SU-DHL-6 (cell line): Measurements from ENCODE around the gene SOBP.

Experiments used
- EZH2phosphoT487 ChIP-seq: fragments of 200-600 bp; sonication (generic), shearing (Covaris generic); conservative IDR thresholded peaks from 2 replicates; pipeline ENCODE4 v1.6.1; 2018; ENCODE audit warnings: mild to moderate bottlenecking, antibody characterized with exemption, low read length, moderate library complexity, mixed read lengths
- TF ChIP-seq, protein P1 (sequence below): fragments of 200-600 bp; sonication (generic); IDR thresholded peaks from one replicate; pipeline ENCODE4 v1.5.1; 2017; ENCODE audit warnings: antibody characterized with exemption, mild to moderate bottlenecking, low read length, moderate library complexity; ENCODE audit not compliant: insufficient read depth, poor library complexity, severe bottlenecking

DNA sequence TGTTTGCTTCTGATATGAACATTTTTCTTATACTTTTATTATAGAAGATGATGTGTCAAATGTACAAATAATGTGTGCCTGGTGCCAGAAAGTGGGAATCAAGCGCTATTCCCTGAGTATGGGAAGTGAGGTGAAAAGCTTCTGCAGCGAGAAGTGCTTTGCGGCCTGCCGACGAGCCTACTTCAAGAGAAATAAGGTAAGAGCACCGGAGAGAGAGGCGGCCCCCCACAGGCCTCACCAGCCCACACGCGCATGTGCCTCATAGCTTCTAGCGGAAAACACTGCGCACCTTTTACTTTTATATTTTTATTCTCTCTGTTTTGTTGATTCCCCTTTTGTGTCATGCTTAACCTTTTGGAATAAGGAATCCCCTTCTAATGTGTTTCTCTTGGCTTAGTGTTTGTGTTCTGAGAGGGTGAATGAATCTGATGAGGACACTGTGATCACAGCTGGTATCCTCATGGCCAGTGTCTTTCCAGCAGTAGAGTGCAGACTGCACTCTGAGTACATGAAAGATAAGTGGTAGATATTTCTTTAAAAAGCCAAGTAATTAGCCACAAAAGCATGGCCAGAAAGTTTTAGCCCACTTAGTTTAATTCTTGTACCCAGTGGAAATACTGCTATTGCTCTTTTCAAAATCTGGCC, 43.6 kb downstream of the SOBP start:
- TF ChIP-seq, protein P1, sequence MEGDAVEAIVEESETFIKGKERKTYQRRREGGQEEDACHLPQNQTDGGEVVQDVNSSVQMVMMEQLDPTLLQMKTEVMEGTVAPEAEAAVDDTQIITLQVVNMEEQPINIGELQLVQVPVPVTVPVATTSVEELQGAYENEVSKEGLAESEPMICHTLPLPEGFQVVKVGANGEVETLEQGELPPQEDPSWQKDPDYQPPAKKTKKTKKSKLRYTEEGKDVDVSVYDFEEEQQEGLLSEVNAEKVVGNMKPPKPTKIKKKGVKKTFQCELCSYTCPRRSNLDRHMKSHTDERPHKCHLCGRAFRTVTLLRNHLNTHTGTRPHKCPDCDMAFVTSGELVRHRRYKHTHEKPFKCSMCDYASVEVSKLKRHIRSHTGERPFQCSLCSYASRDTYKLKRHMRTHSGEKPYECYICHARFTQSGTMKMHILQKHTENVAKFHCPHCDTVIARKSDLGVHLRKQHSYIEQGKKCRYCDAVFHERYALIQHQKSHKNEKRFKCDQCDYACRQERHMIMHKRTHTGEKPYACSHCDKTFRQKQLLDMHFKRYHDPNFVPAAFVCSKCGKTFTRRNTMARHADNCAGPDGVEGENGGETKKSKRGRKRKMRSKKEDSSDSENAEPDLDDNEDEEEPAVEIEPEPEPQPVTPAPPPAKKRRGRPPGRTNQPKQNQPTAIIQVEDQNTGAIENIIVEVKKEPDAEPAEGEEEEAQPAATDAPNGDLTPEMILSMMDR = no peak
- TF ChIP-seq EZH2phosphoT487 = no peak
